Erythroblast (primary cell): Measurements from ENCODE around the gene RBPJ.

ENCODE experiments used
- GATA1 ChIP-seq: IDR thresholded peaks from 2 replicates; pipeline ENCODE4 v1.6.1; 2011; ENCODE audit warnings: low read depth, mild to moderate bottlenecking, control low read depth, low read length, moderate library complexity
- POLR2A ChIP-seq: IDR thresholded peaks from 2 replicates; pipeline ENCODE4 v1.6.1; 2011; ENCODE audit warnings: mild to moderate bottlenecking, low read length

- no peak for TF ChIP-seq POLR2A
- TF ChIP-seq GATA1, result no peak
Measured at GRCh38 chr4:26319949-26320537, 771 bp upstream of the RBPJ start.
